Adrenal gland (tissue), 5 donors: ENCODE data around the gene CHRNG.

Experiments
- POLR2A ChIP-seq, 2 donors: fragments of 450-650 bp; IDR thresholded peaks; one replicate each; pipeline ENCODE4 v1.6.1; 2017; ENCODE audit warnings: antibody characterized with exemption in 2 of 2, mild to moderate bottlenecking in 2 of 2, moderate library complexity in 1 of 2
- TF ChIP-seq, protein P1 (sequence below), 6 experiments: fragments of 450-650 bp in 4 of 6; fragments of 200-600 bp in 2 of 6; sonication (generic) in 1 of 6; IDR thresholded peaks; 1 replicate in 5 of 6; 2 replicates in 1 of 6; pipeline versions ENCODE4 v1.5.1 to v1.8.0; 2016 to 2021; ENCODE audit warnings: antibody characterized with exemption in 6 of 6, mild to moderate bottlenecking in 2 of 6, moderate library complexity in 1 of 6
- donor health status: DM: no; HTN: no; CAD: no.

DNA sequence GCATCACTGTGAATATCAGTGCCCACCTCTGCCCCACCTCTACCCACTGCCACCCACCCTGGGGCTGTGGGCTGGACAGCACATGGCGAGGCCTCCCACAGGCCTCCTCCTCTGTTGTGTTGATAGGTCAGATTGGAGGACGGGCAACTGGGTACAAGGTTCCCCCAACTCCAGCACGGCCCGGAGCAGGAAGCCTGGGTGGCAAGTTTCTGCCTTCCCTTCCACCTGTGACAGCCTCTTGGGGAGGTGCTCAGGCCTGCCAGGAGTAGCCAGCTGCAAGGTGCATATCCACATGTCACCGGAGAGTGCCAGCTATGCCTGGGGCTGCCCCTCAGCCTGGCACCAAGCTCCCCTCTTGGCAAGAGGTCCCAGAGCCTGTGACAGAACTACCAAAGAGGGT is 45.0 kb upstream of the CHRNG start:
- no peak for TF ChIP-seq POLR2A (IDR thresholded peaks at IDR 0.05)
- TF ChIP-seq, protein P1, sequence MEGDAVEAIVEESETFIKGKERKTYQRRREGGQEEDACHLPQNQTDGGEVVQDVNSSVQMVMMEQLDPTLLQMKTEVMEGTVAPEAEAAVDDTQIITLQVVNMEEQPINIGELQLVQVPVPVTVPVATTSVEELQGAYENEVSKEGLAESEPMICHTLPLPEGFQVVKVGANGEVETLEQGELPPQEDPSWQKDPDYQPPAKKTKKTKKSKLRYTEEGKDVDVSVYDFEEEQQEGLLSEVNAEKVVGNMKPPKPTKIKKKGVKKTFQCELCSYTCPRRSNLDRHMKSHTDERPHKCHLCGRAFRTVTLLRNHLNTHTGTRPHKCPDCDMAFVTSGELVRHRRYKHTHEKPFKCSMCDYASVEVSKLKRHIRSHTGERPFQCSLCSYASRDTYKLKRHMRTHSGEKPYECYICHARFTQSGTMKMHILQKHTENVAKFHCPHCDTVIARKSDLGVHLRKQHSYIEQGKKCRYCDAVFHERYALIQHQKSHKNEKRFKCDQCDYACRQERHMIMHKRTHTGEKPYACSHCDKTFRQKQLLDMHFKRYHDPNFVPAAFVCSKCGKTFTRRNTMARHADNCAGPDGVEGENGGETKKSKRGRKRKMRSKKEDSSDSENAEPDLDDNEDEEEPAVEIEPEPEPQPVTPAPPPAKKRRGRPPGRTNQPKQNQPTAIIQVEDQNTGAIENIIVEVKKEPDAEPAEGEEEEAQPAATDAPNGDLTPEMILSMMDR (IDR thresholded peaks at IDR 0.05): no peak
